Nephron progenitor cell (in vitro differentiated cells): Measurements from ENCODE around the gene ACE2.

Experiments used
- DNase-seq: peaks from one replicate; pipeline ENCODE4 v3.0.0; 2021
- H3K27ac Mint-ChIP-seq: 2 replicates; pipeline ENCODE4 v1.8.0; 2021; ENCODE audit warnings: mild to moderate bottlenecking, moderate library complexity, mixed read lengths
- H3K27me3 Mint-ChIP-seq: 2 replicates; pipeline ENCODE4 v1.8.0; 2021; ENCODE audit warnings: mild to moderate bottlenecking, low read depth, mixed read lengths; ENCODE audit not compliant: poor library complexity
- H3K36me3 Mint-ChIP-seq: 2 replicates; pipeline ENCODE4 v1.8.0; 2021; ENCODE audit warnings: low read depth, mixed read lengths
- H3K4me1 Mint-ChIP-seq: 2 replicates; pipeline ENCODE4 v1.8.0; 2021; ENCODE audit warnings: mixed read lengths
- H3K4me3 Mint-ChIP-seq: 2 replicates; pipeline ENCODE4 v1.8.0; 2021; ENCODE audit warnings: mild to moderate bottlenecking, moderate library complexity, mixed read lengths
- H3K9me3 Mint-ChIP-seq: 2 replicates; pipeline ENCODE4 v1.8.0; 2021; ENCODE audit warnings: mild to moderate bottlenecking, moderate library complexity, mixed read lengths
- CTCF ChIP-seq: fragments of 200-600 bp; sonication (generic); IDR thresholded peaks from 2 replicates; pipeline ENCODE4 v1.5.0; 2021; ENCODE audit warnings: antibody characterized with exemption

ACE2 gene

GRCh38 chrX:15600049-15600448, 711 bp downstream of the ACE2 start:
- H3K4me1 Mint-ChIP-seq: no peaks in the 10 kb centered on the region

GRCh38 chrX:15599461-15599860, 1.3 kb downstream of the ACE2 start:
- DNase-seq: no peak
- TF ChIP-seq CTCF: no peak
- H3K4me3 Mint-ChIP-seq: no peak overlapping the region
- H3K9me3 Mint-ChIP-seq: no peaks in the 10 kb centered on the region
- H3K4me1 Mint-ChIP-seq: no peaks in the 10 kb centered on the region
- H3K36me3 Mint-ChIP-seq: no peaks in the 10 kb centered on the region
- no peaks in the 10 kb centered on the region for H3K27me3 Mint-ChIP-seq
- H3K27ac Mint-ChIP-seq: no peak overlapping the region

More at GRCh38 chrX:15600049-15600448, 711 bp downstream of the ACE2 start:
- no peak for TF ChIP-seq CTCF
- Mint-ChIP-seq H3K36me3 (no peaks in the 10 kb centered on the region), H3K27me3 (no peaks in the 10 kb centered on the region), H3K27ac (no peak overlapping the region), H3K4me3 (no peak overlapping the region), H3K9me3 (no peaks in the 10 kb centered on the region)
- DNase-seq: no peak

GRCh38 chrX:15598026-15598425, 2.7 kb downstream of the ACE2 start:
- no peak for DNase-seq
- Mint-ChIP-seq H3K4me3 (no peak overlapping the region), H3K9me3 (no peaks in the 10 kb centered on the region), H3K27me3 (no peaks in the 10 kb centered on the region), H3K36me3 (no peaks in the 10 kb centered on the region), H3K4me1 (no peaks in the 10 kb centered on the region), H3K27ac (no peak overlapping the region)
- TF ChIP-seq CTCF: no peak

- Mint-ChIP-seq H3K36me3 (no peaks in the 10 kb centered on the region), H3K4me1 (no peaks in the 10 kb centered on the region), H3K4me3 (no peak overlapping the region), H3K27me3 (peaks cover 4% of the 10 kb centered on the region), H3K9me3 (no peaks in the 10 kb centered on the region), H3K27ac (no peak overlapping the region)
- no peak for TF ChIP-seq CTCF
- DNase-seq: no peak
These were observed 6.4 kb downstream of the ACE2 start for GRCh38 chrX:15594371-15594770.

GRCh38 chrX:15579778-15580747, 20.7 kb downstream of the ACE2 start:
- Mint-ChIP-seq H3K27me3 (peaks cover 3% of the 10 kb centered on the region), H3K36me3 (no peaks in the 10 kb centered on the region), H3K4me1 (peaks cover 6% of the 10 kb centered on the region), H3K9me3 (no peaks in the 10 kb centered on the region), H3K4me3 (no peak overlapping the region), H3K27ac (no peak overlapping the region)
- DNase-seq: no peak
- TF ChIP-seq CTCF: no peak

- Mint-ChIP-seq H3K4me1 (peaks cover 6% of the 10 kb centered on the region), H3K27me3 (peaks cover 4% of the 10 kb centered on the region), H3K4me3 (no peak overlapping the region), H3K36me3 (no peaks in the 10 kb centered on the region), H3K27ac (no peak overlapping the region), H3K9me3 (no peaks in the 10 kb centered on the region)
- no peak for DNase-seq
- no peak for TF ChIP-seq CTCF
These were observed 24.7 kb downstream of the ACE2 start for GRCh38 chrX:15576019-15576418.
